ENCODE data around the gene EGLN1. TPM values are rescaled to one million over a fixed set of nuclear protein-coding genes. Genes with fewer than 3 reads are reported as not detected.

EGLN1 gene
- total RNA-seq, 4 donors from 2014 or later, result 42.5 to 67.5 (median 56.7) TPM

DNA sequence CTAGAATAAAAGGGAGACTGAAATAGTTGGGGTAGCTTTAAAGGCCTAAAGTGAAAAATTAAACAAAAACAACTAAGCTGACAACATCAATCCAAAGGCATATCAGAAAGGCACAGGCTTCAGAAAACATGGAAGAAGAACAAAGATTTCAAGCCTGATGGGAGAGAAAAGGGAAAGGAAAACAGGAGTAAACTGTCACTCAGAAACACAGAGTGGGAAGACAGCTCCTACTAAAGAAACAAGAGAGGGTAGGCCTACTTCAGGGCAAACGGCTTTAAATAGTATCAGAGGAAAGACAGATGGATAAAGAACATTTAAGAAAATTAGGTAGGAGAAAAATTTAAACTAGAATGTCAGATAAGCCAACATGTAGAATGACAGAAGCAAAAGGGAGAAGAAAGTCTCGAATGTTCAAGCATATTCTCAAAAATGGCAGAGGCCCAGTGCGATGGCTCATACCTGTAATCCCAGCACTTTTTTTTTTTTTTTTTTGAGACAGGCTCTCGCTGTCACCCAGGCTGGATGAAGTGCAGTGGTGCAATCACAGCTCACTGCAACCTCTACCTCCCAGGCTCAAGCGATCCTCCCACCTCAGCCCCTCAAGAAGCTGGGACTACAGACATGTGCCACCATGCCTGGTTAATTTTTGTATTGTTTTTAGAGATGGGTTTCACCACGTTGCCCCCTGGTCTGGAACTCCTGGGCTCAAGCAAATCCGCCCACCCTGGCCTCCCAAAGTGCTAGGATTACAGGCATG, 7.6 kb downstream of the EGLN1 start:
- H3K27me3 ChIP-seq, result no peaks in the 10 kb centered on the region
- 65 to 73% methylated on average over 2 to 6 of the region's 7 CpGs for WGBS, 2 donors (ENCODE audit: low coverage in 1 of 2)
- no peak for ATAC-seq
- H3K4me1 ChIP-seq, result peaks cover 12 to 97% (median 40%) of the 10 kb centered on the region in 3 donors
- H3K9me3 ChIP-seq, result no peaks in the 10 kb centered on the region
- TF ChIP-seq POLR2A (IDR thresholded peaks at IDR 0.05) (no peak), EP300 (IDR thresholded peaks at IDR 0.05) (no peak), CTCF (IDR thresholded peaks at IDR 0.05) (no peak), POLR2AphosphoS5 (IDR thresholded peaks at IDR 0.05) (no peak)
- H3K4me3 ChIP-seq, result no peak overlapping the region
- H3K36me3 ChIP-seq, result peaks cover 0 to 4% of the 10 kb centered on the region in 2 donors
- peak overlapping the region; percentile 29 to 65 (median 50) for H3K27ac ChIP-seq

GRCh38 chr1:231413749-231414082, 8.4 kb downstream of the EGLN1 start:
- Histone ChIP-seq H3K27ac (peak overlapping the region in 2 of 4 donors; percentile 29 to 64), H3K4me3 (no peak overlapping the region), H3K36me3 (peaks cover 0 to 4% of the 10 kb centered on the region in 2 donors), H3K9me3 (no peaks in the 10 kb centered on the region), H3K27me3 (no peaks in the 10 kb centered on the region), H3K4me1 (peaks cover 15 to 97% (median 44%) of the 10 kb centered on the region in 3 donors)
- 56 to 71% methylated on average over 1 to 2 of the region's 2 CpGs for WGBS, 2 donors (ENCODE audit: low coverage in 1 of 2)
- no peak for ATAC-seq
- TF ChIP-seq EP300 (IDR thresholded peaks at IDR 0.05) (no peak), POLR2AphosphoS5 (IDR thresholded peaks at IDR 0.05) (no peak), POLR2A (IDR thresholded peaks at IDR 0.05) (no peak), CTCF (IDR thresholded peaks at IDR 0.05) (no peak)

DNA sequence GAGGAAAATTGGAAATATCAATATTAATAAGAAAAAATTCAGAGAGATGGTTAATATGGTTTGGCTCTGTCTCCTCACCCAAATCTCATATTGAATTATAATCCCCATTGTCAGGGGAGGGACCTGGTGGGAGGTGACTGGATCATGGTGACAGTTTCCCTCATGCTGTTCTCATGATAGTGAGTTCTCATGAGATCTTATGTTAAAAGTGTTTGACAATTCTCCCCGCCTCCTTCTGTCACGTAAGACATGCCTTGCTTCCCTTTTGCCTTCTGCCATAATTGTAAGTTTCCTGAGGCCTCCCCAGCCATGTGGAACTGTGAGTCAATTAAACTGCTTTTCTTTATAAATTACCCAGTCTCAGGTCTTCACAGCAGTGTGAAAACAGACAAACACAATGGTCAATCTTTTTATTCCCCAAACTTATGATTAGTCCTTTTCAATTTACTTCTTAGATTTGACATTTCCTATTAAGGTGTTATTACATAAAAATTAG, 11.0 kb downstream of the EGLN1 start:
- ATAC-seq, result no peak
- no peak for TF ChIP-seq CTCF (IDR thresholded peaks at IDR 0.05)
- TF ChIP-seq POLR2A (IDR thresholded peaks at IDR 0.05), result no peak
- Histone ChIP-seq H3K27me3 (no peaks in the 10 kb centered on the region), H3K4me3 (no peak overlapping the region), H3K36me3 (peaks cover 0 to 4% of the 10 kb centered on the region in 2 donors), H3K27ac (no peak overlapping the region), H3K9me3 (no peaks in the 10 kb centered on the region), H3K4me1 (peaks cover 24 to 97% (median 42%) of the 10 kb centered on the region in 3 donors)
- WGBS, 2 donors (ENCODE audit: low coverage in 1 of 2), result 33 to 71% methylated on average over 2 of the region's 2 CpGs

DNA sequence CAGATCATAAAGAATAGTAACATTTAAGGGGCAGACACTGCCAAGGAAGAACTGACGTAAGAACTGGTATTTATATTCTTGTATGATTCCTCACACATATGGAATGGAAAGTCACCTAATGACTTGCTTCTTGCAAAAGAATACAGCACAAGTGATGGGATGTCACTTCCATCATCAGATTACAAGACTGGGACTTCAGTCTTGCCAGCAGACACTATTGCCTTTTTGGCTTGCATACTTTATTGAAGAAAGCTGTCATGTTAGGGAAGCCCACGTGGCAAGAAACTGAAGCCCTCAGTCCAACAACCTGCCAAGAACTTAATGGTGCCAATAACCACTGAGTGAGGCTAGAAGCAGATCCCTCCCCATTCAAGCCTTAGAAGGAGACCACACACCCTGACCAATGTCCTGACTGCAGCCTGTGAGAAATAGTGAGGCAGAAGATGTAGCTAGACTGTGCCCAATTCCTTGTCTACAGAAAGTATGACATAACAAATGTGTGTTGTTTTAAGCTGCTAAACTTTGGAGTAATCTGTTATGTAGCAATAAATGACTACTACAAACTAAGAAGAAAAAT, 12.0 kb downstream of the EGLN1 start:
- no peaks in the 10 kb centered on the region for H3K27me3 ChIP-seq
- ATAC-seq, result no peak
- H3K9me3 ChIP-seq, result no peaks in the 10 kb centered on the region
- peak overlapping the region in 2 of 4 donors; percentile 2 to 45 for H3K27ac ChIP-seq
- H3K36me3 ChIP-seq, result peaks cover 0 to 4% of the 10 kb centered on the region in 2 donors
- peaks cover 22 to 97% (median 39%) of the 10 kb centered on the region in 3 donors for H3K4me1 ChIP-seq
- H3K4me3 ChIP-seq, result no peak overlapping the region
- no peak for TF ChIP-seq EP300 (IDR thresholded peaks at IDR 0.05)
- TF ChIP-seq POLR2A (IDR thresholded peaks at IDR 0.05), result no peak
- TF ChIP-seq POLR2AphosphoS5 (IDR thresholded peaks at IDR 0.05), result no peak
- no peak for TF ChIP-seq CTCF (IDR thresholded peaks at IDR 0.05)
- WGBS, 2 donors (ENCODE audit: low coverage in 1 of 2), result 17 to 31% methylated on average over 2 of the region's 2 CpGs

All from gastroesophageal sphincter (tissue), 4 donors.